ENCODE data around the gene GNG10.
"Not testable (repeated sequence)": the region's sequence is repeated elsewhere in the genome, so short reads cannot be mapped to it uniquely, and the experiment has no call there.

Gene GNG10

GRCh38 chr9:111657051-111657450 lies 4.4 kb upstream of the GNG10 start:
- DNase-seq, result no peak

GRCh38 chr9:111658943-111659342 lies 2.5 kb upstream of the GNG10 start:
- DNase-seq, result no peak

GRCh38 chr9:111659691-111660090 lies 1.7 kb upstream of the GNG10 start:
- DNase-seq, result no peak

- DNase-seq, result peak; percentile 30
Measured at GRCh38 chr9:111661802-111662521, 557 bp downstream of the GNG10 start.

GRCh38 chr9:111662576-111663300 lies 1.3 kb downstream of the GNG10 start:
- DNase-seq, result peak; percentile 43

- no peak for DNase-seq
Measured at GRCh38 chr9:111663301-111663823, 2.0 kb downstream of the GNG10 start.

- no peak for DNase-seq
Measured at GRCh38 chr9:111668026-111668573, 6.7 kb downstream of the GNG10 start.

GRCh38 chr9:111668601-111669000 lies 7.2 kb downstream of the GNG10 start:
- not testable (repeated sequence) for DNase-seq

- DNase-seq, result no peak
Measured at GRCh38 chr9:111674319-111674718, 12.9 kb downstream of the GNG10 start.

- no peak for DNase-seq
Measured at GRCh38 chr9:111676116-111676515, 14.7 kb downstream of the GNG10 start.

GRCh38 chr9:111678293-111678692 lies 16.9 kb downstream of the GNG10 start:
- DNase-seq, result no peak

GRCh38 chr9:111679199-111679598 lies 17.8 kb downstream of the GNG10 start:
- no peak for DNase-seq

GRCh38 chr9:111683392-111683791 lies 22.0 kb downstream of the GNG10 start:
- no peak for DNase-seq

- DNase-seq, result no peak
Measured at GRCh38 chr9:111691672-111692329, 30.4 kb downstream of the GNG10 start.

- no peak for DNase-seq
Measured at GRCh38 chr9:111696796-111697195, 35.4 kb downstream of the GNG10 start.

GRCh38 chr9:111700776-111701175 lies 39.4 kb downstream of the GNG10 start:
- DNase-seq, result no peak

- no peak for DNase-seq
Measured at GRCh38 chr9:111704503-111704902, 43.1 kb downstream of the GNG10 start.

GRCh38 chr9:111711548-111711947 lies 50.1 kb downstream of the GNG10 start:
- no peak for DNase-seq

GRCh38 chr9:111712369-111712768 lies 51.0 kb downstream of the GNG10 start:
- no peak for DNase-seq

- DNase-seq, result no peak
Measured at GRCh38 chr9:111715471-111715870, 54.1 kb downstream of the GNG10 start.

GRCh38 chr9:111719541-111719940 lies 58.1 kb downstream of the GNG10 start:
- no peak for DNase-seq
